Brain pericyte (primary cell): Measurements from ENCODE around the gene HMGN2.
"Not testable (repeated sequence)": the region's sequence is repeated elsewhere in the genome, so short reads cannot be mapped to it uniquely, and the experiment has no call there.

Experiments used
- DNase-seq: peaks from one replicate; pipeline ENCODE4 v3.0.0-alpha.2; 2012; ENCODE audit warnings: low read depth, low spot score

The HMGN2 gene

DNA sequence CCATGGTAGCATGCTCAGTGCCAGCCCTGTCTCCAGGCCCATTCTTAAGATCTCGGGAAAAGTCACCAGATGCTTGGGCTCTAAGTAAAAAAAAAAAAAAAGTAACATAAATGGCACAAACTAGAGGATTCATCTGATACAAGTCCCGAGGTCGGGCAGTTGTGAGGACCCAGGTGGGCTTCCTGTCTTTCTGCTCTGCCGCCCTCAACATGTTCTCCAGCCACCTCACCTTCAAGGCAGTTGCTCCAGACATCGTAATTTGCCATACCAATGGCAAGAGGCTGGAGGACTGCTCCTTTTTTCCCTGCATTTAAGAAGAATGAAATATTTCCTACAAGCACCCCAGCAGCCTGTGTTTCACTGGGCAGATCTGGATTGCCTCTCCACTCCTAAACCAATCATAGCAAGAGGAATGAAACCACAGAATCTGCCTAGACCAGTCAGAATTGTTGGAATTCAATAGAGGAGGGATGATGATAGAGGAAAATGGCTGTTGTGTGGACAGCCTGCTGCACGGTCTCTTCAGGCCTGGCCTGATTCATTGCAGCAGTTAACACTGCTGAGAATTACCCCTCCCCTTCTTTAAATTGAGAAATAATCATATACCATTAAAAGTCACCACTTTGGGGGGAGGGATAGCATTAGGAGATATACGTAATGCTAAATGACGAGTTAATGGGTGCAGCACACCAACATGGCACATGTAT, 5.4 kb downstream of the HMGN2 start:
- DNase-seq: no peak

DNA sequence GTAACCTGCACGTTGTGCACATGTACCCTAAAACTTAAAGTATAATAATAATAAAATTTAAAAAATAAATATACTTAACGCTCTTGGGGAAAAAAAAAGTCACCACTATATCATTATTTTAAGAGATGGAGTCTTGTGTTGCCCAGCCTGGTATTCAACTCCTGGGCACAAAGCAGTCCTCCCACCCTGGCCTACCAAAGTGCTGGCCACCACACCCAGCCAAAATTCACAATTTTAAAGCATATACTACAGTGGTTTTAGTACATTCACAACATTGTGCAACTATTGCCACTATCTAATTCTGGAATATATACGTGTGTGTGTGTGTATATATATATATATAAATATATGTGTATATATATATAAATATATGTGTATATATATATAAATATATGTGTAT, 5.9 kb downstream of the HMGN2 start:
- DNase-seq: no peak

DNA sequence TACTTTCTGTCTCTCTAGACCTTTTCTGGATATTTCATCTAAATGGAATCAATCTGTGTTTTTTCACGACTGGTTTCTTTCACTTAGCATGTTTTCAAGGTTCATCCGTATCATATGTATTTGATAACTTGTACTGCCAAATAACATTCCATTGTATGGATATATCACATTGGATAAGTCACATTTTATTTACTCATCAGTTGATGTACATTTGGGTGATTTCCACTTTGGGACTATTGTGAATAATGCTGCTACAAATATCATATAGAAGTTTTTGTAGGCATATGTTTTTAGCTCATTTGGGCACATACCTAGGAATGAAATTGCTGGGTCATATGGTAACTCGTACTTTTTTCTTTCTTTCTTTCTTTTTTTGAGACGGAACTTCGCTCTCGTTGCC, 6.7 kb downstream of the HMGN2 start:
- DNase-seq: no peak

DNA sequence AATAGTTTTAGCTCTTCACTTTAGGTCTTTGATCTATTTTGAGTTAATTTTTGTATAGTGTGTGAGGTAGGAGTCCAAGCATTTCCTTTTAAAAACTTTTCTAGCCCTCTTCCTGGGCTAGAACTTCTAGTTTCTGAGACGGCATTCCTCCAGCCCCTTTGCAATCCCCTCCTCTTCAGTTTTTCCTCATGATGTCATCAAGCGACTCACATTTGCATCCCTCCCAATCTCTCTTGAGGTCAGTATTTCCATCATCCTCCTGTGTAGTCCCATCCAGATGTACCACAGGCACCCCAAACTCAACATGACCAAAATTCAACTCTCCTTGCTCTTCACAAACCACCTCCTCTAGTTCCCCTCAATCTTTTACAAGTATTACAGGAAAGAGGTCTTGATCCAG, 10.7 kb downstream of the HMGN2 start:
- no peak for DNase-seq

DNA sequence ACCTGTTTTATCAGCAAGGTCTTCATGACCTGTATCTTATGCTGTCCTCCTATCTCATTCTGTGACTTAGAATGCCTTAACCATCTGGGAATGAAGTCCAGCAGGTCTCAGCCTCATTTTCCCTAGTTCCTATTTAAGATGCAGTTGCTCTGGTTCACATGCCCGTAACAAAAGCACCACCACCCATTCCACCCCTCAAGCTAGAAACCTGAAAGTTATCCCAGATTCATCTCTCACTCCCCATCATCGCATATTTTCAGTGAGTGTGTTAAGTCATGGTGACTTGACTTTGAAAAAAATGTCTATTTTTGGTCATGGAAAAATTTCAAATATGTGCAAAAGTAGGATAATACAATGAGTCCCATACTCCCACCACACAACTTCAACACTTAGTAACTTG, 11.7 kb downstream of the HMGN2 start:
- DNase-seq: no peak

DNA sequence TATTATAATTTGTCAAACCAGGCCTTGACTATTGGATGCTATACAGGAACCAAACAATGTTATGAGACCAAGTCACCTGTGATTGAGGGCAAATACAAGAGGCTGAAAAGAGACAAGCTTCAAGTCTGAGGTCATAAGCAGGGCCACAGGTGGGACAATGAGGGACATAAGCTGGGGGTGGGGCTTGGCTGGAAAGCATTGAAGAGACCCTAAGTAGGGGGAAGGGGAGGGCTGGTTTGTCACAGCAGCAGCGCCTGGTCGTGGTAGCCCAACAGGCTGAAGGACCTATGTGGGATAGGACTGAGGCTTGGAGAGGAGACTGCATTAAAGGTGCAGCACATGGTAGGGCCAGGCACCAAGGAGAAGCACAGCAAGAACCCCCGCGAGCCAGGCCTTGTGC, 17.9 kb downstream of the HMGN2 start:
- DNase-seq: no peak

DNA sequence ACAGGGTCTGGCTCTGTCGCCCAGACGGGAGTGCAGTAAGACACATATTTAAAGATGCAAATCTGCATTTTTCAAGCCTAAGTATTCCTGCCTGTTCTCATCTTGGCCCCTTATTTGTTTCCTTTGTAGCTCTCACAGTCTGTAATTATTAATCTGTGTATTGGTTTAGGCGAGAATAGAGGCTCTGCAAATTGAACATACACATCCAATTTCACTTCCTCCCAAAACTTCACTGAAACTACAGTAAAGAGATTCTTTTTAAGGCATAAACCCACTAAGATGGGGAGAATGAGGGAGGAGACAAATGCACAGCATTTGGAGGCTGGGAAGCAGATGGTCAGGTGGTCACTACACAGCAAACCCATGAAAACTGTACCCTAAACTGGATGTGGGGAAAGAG, 21.0 kb downstream of the HMGN2 start:
- no peak for DNase-seq

- no peak for DNase-seq
Measured at GRCh38 chr1:26493938-26494337, 21.7 kb downstream of the HMGN2 start.

DNA sequence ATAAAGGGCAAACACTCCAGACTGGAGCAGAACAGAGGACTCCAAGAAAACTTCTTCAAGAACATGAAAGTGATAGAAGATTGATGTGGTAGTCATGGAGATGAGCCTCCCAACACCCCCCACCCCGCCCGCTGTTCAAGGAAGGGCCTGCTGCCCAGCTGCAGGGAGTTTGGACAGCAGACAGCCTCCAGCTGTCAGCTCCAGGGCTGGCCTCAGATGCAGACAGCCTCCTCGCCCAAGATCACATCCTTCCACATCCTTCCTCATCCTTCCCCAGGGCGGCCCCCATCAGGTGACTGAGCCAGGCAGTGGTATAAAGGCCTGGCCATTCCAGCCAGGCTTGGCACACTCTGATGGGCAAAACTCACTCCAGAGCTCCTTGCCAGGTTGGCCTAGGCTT, 24.6 kb downstream of the HMGN2 start:
- DNase-seq: no peak

DNA sequence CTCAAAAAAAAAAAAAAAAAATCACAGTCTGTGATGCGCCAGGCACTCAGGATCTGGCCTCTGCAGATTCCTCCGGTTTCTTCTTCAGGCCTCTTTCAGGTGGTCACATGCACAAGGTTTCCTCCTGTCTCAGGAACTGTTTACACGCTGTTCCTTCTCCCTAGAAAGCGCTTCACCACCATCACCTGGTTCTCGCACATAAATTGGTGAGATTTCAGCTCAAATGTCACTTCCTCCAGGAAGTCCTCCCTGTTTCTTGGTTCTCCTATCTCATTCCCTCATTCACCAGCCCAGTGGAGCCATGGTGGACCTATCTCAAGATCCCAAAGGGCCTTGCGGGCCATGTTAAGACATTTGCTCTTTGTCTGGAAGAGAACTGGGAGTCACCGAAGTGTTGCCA, 26.7 kb downstream of the HMGN2 start:
- no peak for DNase-seq

- DNase-seq: peak; percentile 24
Measured at GRCh38 chr1:26500488-26501175, 28.4 kb downstream of the HMGN2 start.

GRCh38 chr1:26510711-26511110, 38.5 kb downstream of the HMGN2 start:
- not testable (repeated sequence) for DNase-seq

GRCh38 chr1:26515836-26516235, 43.6 kb downstream of the HMGN2 start:
- DNase-seq: not testable (repeated sequence)

- no peak for DNase-seq
Measured at GRCh38 chr1:26516987-26517765, 44.9 kb downstream of the HMGN2 start.

DNA sequence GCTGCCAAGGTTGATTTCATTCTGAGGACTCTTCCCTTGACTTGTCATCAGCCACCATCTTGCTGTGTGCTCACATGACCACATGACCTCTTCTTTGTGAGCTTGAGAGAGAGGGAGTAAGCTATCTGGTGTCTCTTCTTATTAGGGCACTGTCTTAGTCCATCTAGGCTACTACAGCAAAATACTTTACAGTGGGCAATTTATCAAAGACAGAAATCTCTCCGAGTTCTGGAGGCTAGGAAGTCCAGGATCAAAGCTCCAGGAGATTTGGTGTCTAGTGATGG, 45.5 kb downstream of the HMGN2 start:
- no peak for DNase-seq

GRCh38 chr1:26518355-26518754, 46.1 kb downstream of the HMGN2 start:
- no peak for DNase-seq

DNA sequence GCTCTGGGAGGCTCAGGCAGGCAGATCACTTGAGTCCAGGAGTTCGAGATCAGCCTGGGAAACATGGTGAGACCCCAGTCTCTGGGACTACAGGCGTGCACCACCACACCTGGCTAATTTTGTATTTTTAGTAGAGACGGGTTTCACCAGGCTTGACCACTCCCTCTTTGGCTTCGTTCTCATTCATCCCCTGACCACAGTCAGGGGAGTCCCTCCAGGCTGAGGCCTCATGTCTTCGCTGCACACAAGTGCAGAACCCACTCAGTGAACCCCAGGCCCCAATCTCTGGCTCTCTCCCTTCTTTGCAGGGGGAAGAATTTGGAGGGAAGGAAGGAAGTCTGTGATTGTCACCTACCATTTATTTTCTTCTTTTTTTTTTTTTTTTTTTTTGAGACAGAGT, 48.1 kb downstream of the HMGN2 start:
- DNase-seq: no peak

GRCh38 chr1:26521669-26522030, 49.4 kb downstream of the HMGN2 start:
- DNase-seq: no peak

DNA sequence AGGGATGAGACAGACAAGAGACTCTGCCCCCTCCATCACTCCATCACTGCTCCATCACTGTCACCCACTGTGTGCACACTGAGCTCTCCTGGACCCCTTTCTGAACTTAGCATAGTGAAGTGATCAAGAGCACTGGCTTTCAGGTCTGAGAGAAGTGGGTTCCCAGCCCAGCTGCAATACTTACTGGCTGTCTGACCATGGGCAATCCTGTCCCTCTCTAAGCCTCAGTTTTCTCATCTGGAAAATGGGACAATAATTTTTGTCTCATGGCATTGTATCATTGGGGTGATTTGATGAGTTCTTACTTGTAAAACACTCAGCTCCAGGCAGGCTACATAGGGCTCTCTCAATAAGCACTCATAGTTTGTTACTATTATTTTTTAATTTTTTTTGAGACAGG, 49.8 kb downstream of the HMGN2 start:
- DNase-seq: no peak

DNA sequence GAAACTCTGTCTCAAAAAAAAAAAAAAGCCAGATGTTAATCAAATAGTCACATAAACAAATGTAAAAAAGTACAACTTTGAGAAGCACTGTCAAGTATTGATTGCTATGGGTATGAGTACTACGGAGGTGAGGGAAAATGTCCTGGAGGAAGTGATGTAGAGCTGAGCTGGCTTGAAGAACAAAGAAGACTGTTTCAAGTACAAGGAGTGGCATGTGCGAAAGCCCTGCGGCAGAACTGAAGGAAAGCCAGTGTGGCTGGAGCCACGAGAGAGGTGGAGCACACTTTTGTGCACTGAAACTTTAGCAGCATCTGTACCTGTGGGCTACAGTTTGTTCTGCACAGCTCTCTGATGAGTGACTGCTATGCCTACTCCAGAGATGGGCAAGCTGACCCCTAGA, 51.9 kb downstream of the HMGN2 start:
- DNase-seq: no peak
